ENCODE data around the gene TMTC1. TPM values are rescaled to one million over a fixed set of nuclear protein-coding genes. Genes with fewer than 3 reads are reported as not detected.

The TMTC1 gene
- total and polyA plus RNA-seq, 7 experiments from 2014 or later: 0.19 to 2.8 (median 0.46) TPM; not detected in 3

- POLR2A ChIA-PET: no interaction called here
Measured at GRCh38 chr12:29497588-29497987, 286.2 kb downstream of the TMTC1 start, which contains the start of gene OVCH1. Gene OVCH1, minus strand, starts transcription at chr12:29497686. Its CDS starts 0 bp downstream, at chr12:29497686.

GRCh38 chr12:29492891-29493290 lies 290.9 kb downstream of the TMTC1 start:
- ATAC-seq (no peak), DNase-seq (no peak)
- Histone ChIP-seq H3K9me3 (ENCODE audit: control insufficient read depth in 2 of 3, low read length in 3 of 3) (no peaks in the 10 kb centered on the region), H3K4me3 (ENCODE audit: low read length) (no peak overlapping the region), H3K27me3 (ENCODE audit: control insufficient read depth in 2 of 2, insufficient read depth in 2 of 2, low read length in 2 of 2) (no peaks in the 10 kb centered on the region), H3K27ac (ENCODE audit: low read depth, low read length) (no peak overlapping the region), H3K36me3 (ENCODE audit: control insufficient read depth in 2 of 3, insufficient read depth in 3 of 3, low read length in 3 of 3) (no peaks in the 10 kb centered on the region), H3K4me1 (ENCODE audit: control insufficient read depth in 2 of 2, insufficient read depth in 2 of 2, low read length in 2 of 2) (no peaks in the 10 kb centered on the region)
- CTCF ChIA-PET: no interaction called here
- H3K27ac Mint-ChIP-seq: no peak overlapping the region
- H3K27me3 Mint-ChIP-seq: peaks cover 16 to 35% (median 22%) of the 10 kb centered on the region in 5 donors
- POLR2A ChIA-PET: no interaction called here
- intact Hi-C loops (cut with micrococcal nuclease): no loop called here
- no peaks in the 10 kb centered on the region for H3K9me3 Mint-ChIP-seq
- H3K4me1 Mint-ChIP-seq: no peaks in the 10 kb centered on the region
- H3K36me3 Mint-ChIP-seq: no peaks in the 10 kb centered on the region
- no peak overlapping the region for H3K4me3 Mint-ChIP-seq

More at GRCh38 chr12:29497588-29497987, 286.2 kb downstream of the TMTC1 start, which contains the start of gene OVCH1:
- Mint-ChIP-seq H3K9me3 (no peaks in the 10 kb centered on the region), H3K4me3 (no peak within 1 kb of the TSS), H3K36me3 (no peaks in the 10 kb centered on the region), H3K27ac (no peak within 1 kb of the TSS), H3K27me3 (peaks cover 4 to 20% (median 6%) of the 10 kb centered on the region in 5 donors), H3K4me1 (peaks cover 0 to 1% (median 0%) of the 10 kb centered on the region in 7 donors)
- no peaks in the 10 kb centered on the region for H3K4me1 ChIP-seq (ENCODE audit: control insufficient read depth in 2 of 2, insufficient read depth in 2 of 2, low read length in 2 of 2)
- H3K36me3 ChIP-seq (ENCODE audit: control insufficient read depth in 2 of 3, insufficient read depth in 3 of 3, low read length in 3 of 3): no peaks in the 10 kb centered on the region
- no peak within 1 kb of the TSS for H3K4me3 ChIP-seq (ENCODE audit: low read length)
- no peak for ATAC-seq
- no peak within 1 kb of the TSS for H3K27ac ChIP-seq (ENCODE audit: low read depth, low read length)
- CTCF ChIA-PET: no interaction called here
- H3K9me3 ChIP-seq (ENCODE audit: control insufficient read depth in 2 of 3, low read length in 3 of 3): no peaks in the 10 kb centered on the region
- intact Hi-C loops (cut with micrococcal nuclease): no loop called here
- DNase-seq: no peak
- H3K27me3 ChIP-seq (ENCODE audit: control insufficient read depth in 2 of 2, insufficient read depth in 2 of 2, low read length in 2 of 2): no peaks in the 10 kb centered on the region

- Histone ChIP-seq H3K27me3 (ENCODE audit: control insufficient read depth in 2 of 2, insufficient read depth in 2 of 2, low read length in 2 of 2) (no peaks in the 10 kb centered on the region), H3K9me3 (ENCODE audit: control insufficient read depth in 2 of 3, low read length in 3 of 3) (no peaks in the 10 kb centered on the region), H3K4me1 (ENCODE audit: control insufficient read depth in 2 of 2, insufficient read depth in 2 of 2, low read length in 2 of 2) (no peaks in the 10 kb centered on the region), H3K27ac (ENCODE audit: low read depth, low read length) (no peak overlapping the region), H3K4me3 (ENCODE audit: low read length) (no peak overlapping the region), H3K36me3 (ENCODE audit: control insufficient read depth in 2 of 3, insufficient read depth in 3 of 3, low read length in 3 of 3) (no peaks in the 10 kb centered on the region)
- ATAC-seq (no peak), DNase-seq (no peak)
- CTCF ChIA-PET: interaction anchor here (0.7 kb wide), 1 partner anchor 11 kb away, joined by 3 read pairs; no protein-coding TSS in a partner anchor
- no peaks in the 10 kb centered on the region for H3K36me3 Mint-ChIP-seq
- H3K4me3 Mint-ChIP-seq: no peak overlapping the region
- POLR2A ChIA-PET: no interaction called here
- no peak overlapping the region for H3K27ac Mint-ChIP-seq
- H3K9me3 Mint-ChIP-seq: no peaks in the 10 kb centered on the region
- H3K4me1 Mint-ChIP-seq: no peaks in the 10 kb centered on the region
- peaks cover 6 to 43% (median 27%) of the 10 kb centered on the region in 5 donors for H3K27me3 Mint-ChIP-seq
- intact Hi-C loops (cut with micrococcal nuclease): no loop called here
Measured at GRCh38 chr12:29486972-29487371, 296.8 kb downstream of the TMTC1 start.

GRCh38 chr12:29463198-29463597 lies 320.5 kb downstream of the TMTC1 start:
- peaks cover 0 to 5% (median 0%) of the 10 kb centered on the region in 5 donors for H3K27me3 Mint-ChIP-seq
- intact Hi-C loops (cut with micrococcal nuclease): no loop called here
- no peaks in the 10 kb centered on the region for H3K4me1 Mint-ChIP-seq
- peaks cover 0 to 5% (median 0%) of the 10 kb centered on the region in 11 donors for H3K9me3 Mint-ChIP-seq
- Histone ChIP-seq H3K36me3 (ENCODE audit: control insufficient read depth in 2 of 3, insufficient read depth in 3 of 3, low read length in 3 of 3) (no peaks in the 10 kb centered on the region), H3K4me3 (ENCODE audit: low read length) (no peak overlapping the region), H3K27ac (ENCODE audit: low read depth, low read length) (no peak overlapping the region), H3K4me1 (ENCODE audit: control insufficient read depth in 2 of 2, insufficient read depth in 2 of 2, low read length in 2 of 2) (no peaks in the 10 kb centered on the region), H3K27me3 (ENCODE audit: control insufficient read depth in 2 of 2, insufficient read depth in 2 of 2, low read length in 2 of 2) (no peaks in the 10 kb centered on the region), H3K9me3 (ENCODE audit: control insufficient read depth in 2 of 3, low read length in 3 of 3) (no peaks in the 10 kb centered on the region)
- no peak overlapping the region for H3K4me3 Mint-ChIP-seq
- ChIA-PET POLR2A (no interaction called here), CTCF (no interaction called here)
- DNase-seq (no peak), ATAC-seq (no peak)
- H3K27ac Mint-ChIP-seq: no peak overlapping the region
- H3K36me3 Mint-ChIP-seq: peaks cover 0 to 4% (median 0%) of the 10 kb centered on the region in 5 donors

- intact Hi-C loops (cut with micrococcal nuclease): no loop called here
- ChIA-PET POLR2A (no interaction called here), CTCF (no interaction called here)
- Mint-ChIP-seq H3K36me3 (peaks cover 0 to under 1% (median 0%) of the 10 kb centered on the region in 5 donors), H3K9me3 (peaks cover 0 to 2% (median 0%) of the 10 kb centered on the region in 11 donors), H3K4me1 (no peaks in the 10 kb centered on the region), H3K4me3 (no peak overlapping the region), H3K27me3 (peaks cover 0 to 9% (median 5%) of the 10 kb centered on the region in 5 donors), H3K27ac (no peak overlapping the region)
- no peak overlapping the region for H3K4me3 ChIP-seq (ENCODE audit: low read length)
- DNase-seq (no peak), ATAC-seq (no peak)
- H3K9me3 ChIP-seq (ENCODE audit: control insufficient read depth in 2 of 3, low read length in 3 of 3): no peaks in the 10 kb centered on the region
- H3K27ac ChIP-seq (ENCODE audit: low read depth, low read length): no peak overlapping the region
- no peaks in the 10 kb centered on the region for H3K4me1 ChIP-seq (ENCODE audit: control insufficient read depth in 2 of 2, insufficient read depth in 2 of 2, low read length in 2 of 2)
- no peaks in the 10 kb centered on the region for H3K27me3 ChIP-seq (ENCODE audit: control insufficient read depth in 2 of 2, insufficient read depth in 2 of 2, low read length in 2 of 2)
- no peaks in the 10 kb centered on the region for H3K36me3 ChIP-seq (ENCODE audit: control insufficient read depth in 2 of 3, insufficient read depth in 3 of 3, low read length in 3 of 3)
Measured at GRCh38 chr12:29460082-29460481, 323.7 kb downstream of the TMTC1 start.

- no peak overlapping the region for H3K4me3 ChIP-seq (ENCODE audit: low read length)
- no peak overlapping the region for H3K27ac Mint-ChIP-seq
- no peak for ATAC-seq
- no peaks in the 10 kb centered on the region for H3K4me1 Mint-ChIP-seq
- no peak for DNase-seq
- ChIA-PET POLR2A (no interaction called here), CTCF (no interaction called here)
- no peak overlapping the region for H3K4me3 Mint-ChIP-seq
- no peak overlapping the region for H3K27ac ChIP-seq (ENCODE audit: low read depth, low read length)
- H3K9me3 ChIP-seq (ENCODE audit: control insufficient read depth in 2 of 3, low read length in 3 of 3): no peaks in the 10 kb centered on the region
- no peaks in the 10 kb centered on the region for H3K36me3 Mint-ChIP-seq
- peaks cover 0 to 3% (median 0%) of the 10 kb centered on the region in 11 donors for H3K9me3 Mint-ChIP-seq
- H3K36me3 ChIP-seq (ENCODE audit: control insufficient read depth in 2 of 3, insufficient read depth in 3 of 3, low read length in 3 of 3): no peaks in the 10 kb centered on the region
- H3K27me3 Mint-ChIP-seq: peaks cover 7 to 26% (median 16%) of the 10 kb centered on the region in 5 donors
- H3K27me3 ChIP-seq (ENCODE audit: control insufficient read depth in 2 of 2, insufficient read depth in 2 of 2, low read length in 2 of 2): no peaks in the 10 kb centered on the region
- no peaks in the 10 kb centered on the region for H3K4me1 ChIP-seq (ENCODE audit: control insufficient read depth in 2 of 2, insufficient read depth in 2 of 2, low read length in 2 of 2)
- intact Hi-C loops (cut with micrococcal nuclease): no loop called here
Measured at GRCh38 chr12:29455087-29455486, 328.7 kb downstream of the TMTC1 start.

GRCh38 chr12:29451888-29452287 lies 331.9 kb downstream of the TMTC1 start:
- intact Hi-C loops (cut with micrococcal nuclease): no loop called here
- H3K4me1 ChIP-seq (ENCODE audit: control insufficient read depth in 2 of 2, insufficient read depth in 2 of 2, low read length in 2 of 2): no peaks in the 10 kb centered on the region
- no peaks in the 10 kb centered on the region for H3K36me3 ChIP-seq (ENCODE audit: control insufficient read depth in 2 of 3, insufficient read depth in 3 of 3, low read length in 3 of 3)
- no peaks in the 10 kb centered on the region for H3K9me3 ChIP-seq (ENCODE audit: control insufficient read depth in 2 of 3, low read length in 3 of 3)
- no peaks in the 10 kb centered on the region for H3K36me3 Mint-ChIP-seq
- H3K4me3 ChIP-seq (ENCODE audit: low read length): no peak overlapping the region
- ChIA-PET CTCF (no interaction called here), POLR2A (no interaction called here)
- H3K4me1 Mint-ChIP-seq: no peaks in the 10 kb centered on the region
- H3K27me3 Mint-ChIP-seq: peaks cover 10 to 31% (median 25%) of the 10 kb centered on the region in 5 donors
- no peak overlapping the region for H3K27ac Mint-ChIP-seq
- H3K9me3 Mint-ChIP-seq: peaks cover 0 to 3% (median 0%) of the 10 kb centered on the region in 11 donors
- no peaks in the 10 kb centered on the region for H3K27me3 ChIP-seq (ENCODE audit: control insufficient read depth in 2 of 2, insufficient read depth in 2 of 2, low read length in 2 of 2)
- H3K4me3 Mint-ChIP-seq: no peak overlapping the region
- DNase-seq (no peak), ATAC-seq (no peak)
- no peak overlapping the region for H3K27ac ChIP-seq (ENCODE audit: low read depth, low read length)

Data from naive thymus-derived CD4-positive, alpha-beta T cell (primary cell).